Astrocyte (in vitro differentiated cells and primary cell): ENCODE data around the gene MC2R.

Experiments
- EZH2 ChIP-seq: IDR thresholded peaks from 2 replicates; pipeline ENCODE4 v1.6.1; 2012; ENCODE audit warnings: mild to moderate bottlenecking, low read length, inconsistent platforms; ENCODE audit not compliant: insufficient read depth
- TF ChIP-seq, protein P1 (sequence below): IDR thresholded peaks from 2 replicates; pipeline ENCODE4 v1.5.1; 2011; ENCODE audit warnings: low read depth, mild to moderate bottlenecking, inconsistent platforms, low read length, moderate library complexity; ENCODE audit not compliant: insufficient read depth

GRCh38 chr18:13834496-13835015 lies 80.8 kb downstream of the MC2R start:
- TF ChIP-seq, protein P1, sequence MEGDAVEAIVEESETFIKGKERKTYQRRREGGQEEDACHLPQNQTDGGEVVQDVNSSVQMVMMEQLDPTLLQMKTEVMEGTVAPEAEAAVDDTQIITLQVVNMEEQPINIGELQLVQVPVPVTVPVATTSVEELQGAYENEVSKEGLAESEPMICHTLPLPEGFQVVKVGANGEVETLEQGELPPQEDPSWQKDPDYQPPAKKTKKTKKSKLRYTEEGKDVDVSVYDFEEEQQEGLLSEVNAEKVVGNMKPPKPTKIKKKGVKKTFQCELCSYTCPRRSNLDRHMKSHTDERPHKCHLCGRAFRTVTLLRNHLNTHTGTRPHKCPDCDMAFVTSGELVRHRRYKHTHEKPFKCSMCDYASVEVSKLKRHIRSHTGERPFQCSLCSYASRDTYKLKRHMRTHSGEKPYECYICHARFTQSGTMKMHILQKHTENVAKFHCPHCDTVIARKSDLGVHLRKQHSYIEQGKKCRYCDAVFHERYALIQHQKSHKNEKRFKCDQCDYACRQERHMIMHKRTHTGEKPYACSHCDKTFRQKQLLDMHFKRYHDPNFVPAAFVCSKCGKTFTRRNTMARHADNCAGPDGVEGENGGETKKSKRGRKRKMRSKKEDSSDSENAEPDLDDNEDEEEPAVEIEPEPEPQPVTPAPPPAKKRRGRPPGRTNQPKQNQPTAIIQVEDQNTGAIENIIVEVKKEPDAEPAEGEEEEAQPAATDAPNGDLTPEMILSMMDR: no peak
- TF ChIP-seq EZH2: no peak
